Endothelial cell of umbilical vein (primary cell): ENCODE data around the gene NUDT14. TPM values are rescaled to one million over a fixed set of nuclear protein-coding genes. Genes with fewer than 3 reads are reported as not detected.

Experiments
- BruUV-seq: library from RNA; stranded (reverse); fragments of 400-500 nt; replicated peaks from 2 replicates; lab custom pipeline; 2021; lab: Mats Ljungman, UMichigan
- CTCF ChIA-PET: fragments of 300-600, 350-600 bp; sonication (Branson Sonifier 250); formaldehyde crosslinking; loops from one replicate; lab custom pipeline; 2021; ENCODE audit warnings: antibody characterized with exemption, inconsistent platforms; lab: Charles Lee
- POLR2A ChIA-PET: fragments of 300-600, 350-600 bp; sonication (Branson Sonifier 250); formaldehyde crosslinking; loops from one replicate; lab custom pipeline; 2021; ENCODE audit warnings: antibody characterized with exemption, inconsistent platforms; lab: Charles Lee
- DNase-seq: peaks from one replicate; pipeline ENCODE4 v3.0.0-alpha.2; 2011; ENCODE audit warnings: low read depth, low spot score
- FAIRE-seq: peaks from 2 replicates; lab custom pipeline; 2011; peaks lifted over from hg19 to GRCh38; lab: Jason Lieb, UNC
- H2AFZ ChIP-seq: 2 replicates; pipeline ENCODE4 v1.6.0; 2012; ENCODE audit warnings: low read depth, low read length, control low read depth, inconsistent platforms
- H3K27ac ChIP-seq: 2 replicates; pipeline ENCODE4 v1.5.1; 2011; ENCODE audit warnings: low read depth, mild to moderate bottlenecking, control low read depth, low read length, moderate library complexity; ENCODE audit not compliant: insufficient read depth
- H3K27me3 ChIP-seq, 2 experiments: 2 replicates each; pipeline versions ENCODE4 v1.6.0 to v1.6.1; 2011; ENCODE audit warnings: low read length in 2 of 2, mixed read lengths in 1 of 2; ENCODE audit not compliant: control insufficient read depth in 2 of 2, insufficient read depth in 2 of 2
- H3K36me3 ChIP-seq, 2 experiments: 2 replicates in 1 of 2; 3 replicates in 1 of 2; pipeline ENCODE4 v1.5.1; 2011; ENCODE audit warnings: low read length in 2 of 2, mild to moderate bottlenecking in 1 of 2, moderate library complexity in 1 of 2; ENCODE audit not compliant: control insufficient read depth in 2 of 2, insufficient read depth in 2 of 2; ENCODE audit errors: extremely low read depth in 1 of 2
- H3K4me1 ChIP-seq: 3 replicates; pipeline ENCODE4 v1.5.1; 2011; ENCODE audit warnings: mild to moderate bottlenecking, low read length; ENCODE audit not compliant: control insufficient read depth, insufficient read depth; ENCODE audit errors: extremely low read depth
- H3K4me2 ChIP-seq: 2 replicates; pipeline ENCODE4 v1.6.1; 2011; ENCODE audit warnings: low read length, control low read depth, mixed read lengths; ENCODE audit not compliant: insufficient read depth
- H3K4me3 ChIP-seq, 3 experiments: fragments of 200-600 bp in 1 of 3; sonication (generic), shearing (Covaris generic) in 1 of 3; replicated peaks in 1 of 3; 2 replicates each; pipeline ENCODE4 v1.5.1; 2011 to 2016; ENCODE audit warnings: control low read depth in 3 of 3, low read length in 3 of 3, mild to moderate bottlenecking in 2 of 3, inconsistent platforms in 1 of 3, low read depth in 1 of 3, moderate library complexity in 1 of 3; ENCODE audit not compliant: insufficient read depth in 1 of 3
- H3K79me2 ChIP-seq: 2 replicates; pipeline ENCODE4 v1.6.0; 2012; ENCODE audit warnings: low read length, inconsistent platforms; ENCODE audit not compliant: control insufficient read depth, insufficient read depth
- H3K9ac ChIP-seq: replicated peaks from 2 replicates; pipeline ENCODE3; 2011; ENCODE audit warnings: low read length, control low read depth; ENCODE audit not compliant: insufficient read depth; ENCODE audit errors: extremely low read depth
- H3K9me1 ChIP-seq: replicated peaks from 3 replicates; pipeline ENCODE4 v1.6.0; 2011; ENCODE audit warnings: mild to moderate bottlenecking, low read length; ENCODE audit not compliant: control insufficient read depth, insufficient read depth; ENCODE audit errors: extremely low read depth
- H3K9me3 ChIP-seq: replicated peaks from 2 replicates; pipeline ENCODE4 v1.5.1; 2012; ENCODE audit warnings: low read length, inconsistent platforms; ENCODE audit not compliant: control insufficient read depth, insufficient read depth
- H4K20me1 ChIP-seq: replicated peaks from 2 replicates; pipeline ENCODE3; 2011; ENCODE audit warnings: mild to moderate bottlenecking, low read length; ENCODE audit not compliant: control insufficient read depth, insufficient read depth; ENCODE audit errors: extremely low read depth
- EZH2 ChIP-seq: IDR thresholded peaks from 2 replicates; pipeline ENCODE4 v1.6.1; 2012; ENCODE audit warnings: borderline replicate concordance, low read depth, mild to moderate bottlenecking, moderate library complexity, low read length, inconsistent platforms; ENCODE audit not compliant: severe bottlenecking
- FOS ChIP-seq: IDR thresholded peaks from 2 replicates; pipeline ENCODE4 v1.6.1; 2011; ENCODE audit warnings: mild to moderate bottlenecking, low read length, moderate library complexity, borderline replicate concordance; ENCODE audit not compliant: insufficient read depth
- GATA2 ChIP-seq: IDR thresholded peaks from 2 replicates; pipeline ENCODE4 v1.7.0; 2011; ENCODE audit warnings: low read depth, mild to moderate bottlenecking, moderate library complexity, mixed read lengths, low read length; ENCODE audit not compliant: insufficient read length, insufficient read depth
- JUN ChIP-seq: IDR thresholded peaks from 2 replicates; pipeline ENCODE4 v1.6.1; 2011; ENCODE audit warnings: borderline replicate concordance, low read depth; ENCODE audit not compliant: insufficient read length, insufficient read depth
- MYC ChIP-seq: IDR thresholded peaks from one replicate; pipeline ENCODE4 v1.6.1; 2011; ENCODE audit warnings: mild to moderate bottlenecking, low read depth, low read length
- POLR2A ChIP-seq: IDR thresholded peaks from 2 replicates; pipeline ENCODE4 v1.6.1; 2012; ENCODE audit warnings: low read depth, mild to moderate bottlenecking, control low read depth, low read length
- POLR2AphosphoS5 ChIP-seq: IDR thresholded peaks from 2 replicates; pipeline ENCODE4 v1.6.1; 2012; ENCODE audit warnings: low read depth, mild to moderate bottlenecking, control low read depth, low read length, moderate library complexity; ENCODE audit not compliant: insufficient read depth
- dilution Hi-C: fragments of 300-500 bp; cut with MboI; formaldehyde crosslinking; loops from one replicate; pipeline ENCODE4 v1.15.0; 2019; ENCODE audit warnings: low sequenced_read_pairs; ENCODE audit not compliant: extremely low pct_ligation_motif_present
- intact Hi-C: fragments of 100-400 bp; cut with micrococcal nuclease; formaldehyde crosslinking; loops from one replicate; pipeline ENCODE4 v1.10.0; 2022
- polyA plus RNA-seq, 4 experiments: library from polyadenylated mRNA; depleted of rRNA in 3 of 4; stranded (reverse) in 3 of 4; unstranded in 1 of 4; fragments of >200 nt; gene quantifications; 2 replicates each; pipeline versions ENCODE4 v1.2.1 to v1.2.3, GENCODE V29; 2011 to 2012; ENCODE audit warnings: missing spikeins in 1 of 4
- total RNA-seq: library from RNA; stranded (reverse); gene quantifications from 2 replicates; pipeline ENCODE4 v1.2.3, GENCODE V29; 2021
- TF ChIP-seq, protein P1 (sequence below): IDR thresholded peaks from 2 replicates; pipeline ENCODE4 v1.6.1; 2011; ENCODE audit not compliant: insufficient read depth, insufficient read length
- TF ChIP-seq, protein P2 (sequence below), 2 donors: IDR thresholded peaks; 1 replicate in 1 of 2; 2 replicates in 1 of 2; pipeline ENCODE4 v1.5.1; 2011; ENCODE audit warnings: low read length in 2 of 2, mild to moderate bottlenecking in 2 of 2, moderate library complexity in 2 of 2, control low read depth in 1 of 2, inconsistent platforms in 1 of 2, low read depth in 1 of 2; ENCODE audit not compliant: insufficient read depth in 1 of 2; ENCODE audit errors: extremely low read depth in 1 of 2

NUDT14 gene
- total and polyA plus RNA-seq, 2 donors (not counting 3 experiments of a cell fraction or from before 2014, with no cell fraction given), result 97.7 to 103 TPM

DNA sequence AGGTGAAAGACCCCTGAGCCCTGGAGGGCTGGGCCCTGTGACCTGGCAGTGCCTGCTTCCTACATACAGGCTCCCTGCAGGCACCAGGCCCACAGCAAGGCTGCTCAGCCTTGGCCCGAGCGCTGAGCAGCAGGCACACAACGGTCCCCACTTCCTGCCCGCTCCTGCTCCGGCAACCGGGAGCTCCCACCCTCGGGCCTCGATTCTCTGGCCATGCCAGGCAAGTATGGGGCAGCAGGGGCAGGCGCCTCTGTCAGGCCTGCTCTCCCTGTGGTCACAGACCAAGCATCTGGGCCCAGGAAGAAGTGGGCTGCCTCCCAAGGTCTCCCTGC, 30.6 kb upstream of the NUDT14 start:
- no peak for TF ChIP-seq GATA2
- no peak for TF ChIP-seq FOS
- TF ChIP-seq JUN, result no peak
- TF ChIP-seq, protein P1, sequence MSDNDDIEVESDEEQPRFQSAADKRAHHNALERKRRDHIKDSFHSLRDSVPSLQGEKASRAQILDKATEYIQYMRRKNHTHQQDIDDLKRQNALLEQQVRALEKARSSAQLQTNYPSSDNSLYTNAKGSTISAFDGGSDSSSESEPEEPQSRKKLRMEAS, result no peak
- TF ChIP-seq, protein P2, sequence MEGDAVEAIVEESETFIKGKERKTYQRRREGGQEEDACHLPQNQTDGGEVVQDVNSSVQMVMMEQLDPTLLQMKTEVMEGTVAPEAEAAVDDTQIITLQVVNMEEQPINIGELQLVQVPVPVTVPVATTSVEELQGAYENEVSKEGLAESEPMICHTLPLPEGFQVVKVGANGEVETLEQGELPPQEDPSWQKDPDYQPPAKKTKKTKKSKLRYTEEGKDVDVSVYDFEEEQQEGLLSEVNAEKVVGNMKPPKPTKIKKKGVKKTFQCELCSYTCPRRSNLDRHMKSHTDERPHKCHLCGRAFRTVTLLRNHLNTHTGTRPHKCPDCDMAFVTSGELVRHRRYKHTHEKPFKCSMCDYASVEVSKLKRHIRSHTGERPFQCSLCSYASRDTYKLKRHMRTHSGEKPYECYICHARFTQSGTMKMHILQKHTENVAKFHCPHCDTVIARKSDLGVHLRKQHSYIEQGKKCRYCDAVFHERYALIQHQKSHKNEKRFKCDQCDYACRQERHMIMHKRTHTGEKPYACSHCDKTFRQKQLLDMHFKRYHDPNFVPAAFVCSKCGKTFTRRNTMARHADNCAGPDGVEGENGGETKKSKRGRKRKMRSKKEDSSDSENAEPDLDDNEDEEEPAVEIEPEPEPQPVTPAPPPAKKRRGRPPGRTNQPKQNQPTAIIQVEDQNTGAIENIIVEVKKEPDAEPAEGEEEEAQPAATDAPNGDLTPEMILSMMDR (IDR thresholded peaks at IDR 0.05; ENCODE audit: extremely low read depth in 1 of 2, insufficient read depth in 1 of 2, low read depth in 1 of 2, low read length in 2 of 2), result no peak
- TF ChIP-seq EZH2, result no peak
- TF ChIP-seq POLR2A, result no peak
- TF ChIP-seq POLR2AphosphoS5, result no peak
- TF ChIP-seq MYC, result no peak
- Histone ChIP-seq H3K4me3 (no peak overlapping the region), H3K36me3 (peaks cover 0 to 17% of the 10 kb centered on the region in 2 experiments), H4K20me1 (no peaks in the 10 kb centered on the region), H3K79me2 (no peaks in the 10 kb centered on the region), H3K4me2 (no peak overlapping the region), H3K9me3 (no peaks in the 10 kb centered on the region), H2AFZ (no peak overlapping the region), H3K27ac (no peak overlapping the region), H3K9ac (no peak overlapping the region), H3K4me1 (no peaks in the 10 kb centered on the region), H3K27me3 (no peaks in the 10 kb centered on the region), H3K9me1 (no peaks in the 10 kb centered on the region)
- BruUV-seq, result no TSS peak
- DNase-seq (no peak), FAIRE-seq (no peak)
- CTCF ChIA-PET, result interaction anchor here (0.6 to 1.0 kb wide), 2 partner anchors 12 to 126 kb away, joined by 3 read pairs; no protein-coding TSS in a partner anchor
- intact Hi-C loops (no loop called here), dilution Hi-C loops (no loop called here)
- POLR2A ChIA-PET, result no interaction called here
